Stimulated activated naive CD8-positive, alpha-beta T cell treated with anti-CD3 and anti-CD28 coated beads, Interleukin-15, Interleukin-2, amounts not matched to agents 100 U/mL and 50 U/mL, for 24 hours (primary cell): ENCODE data around the gene MAT1A.
"Not testable (repeated sequence)": the region's sequence is repeated elsewhere in the genome, so short reads cannot be mapped to it uniquely, and the experiment has no call there.

Source experiments
- ATAC-seq: fragments of 150-1000 bp; cut with Tn5 transposase; one replicate; pipeline ENCODE4 v1.10.0; 2021
- DNase-seq: peaks from one replicate; pipeline ENCODE4 v3.0.0; 2021

The MAT1A gene

DNA sequence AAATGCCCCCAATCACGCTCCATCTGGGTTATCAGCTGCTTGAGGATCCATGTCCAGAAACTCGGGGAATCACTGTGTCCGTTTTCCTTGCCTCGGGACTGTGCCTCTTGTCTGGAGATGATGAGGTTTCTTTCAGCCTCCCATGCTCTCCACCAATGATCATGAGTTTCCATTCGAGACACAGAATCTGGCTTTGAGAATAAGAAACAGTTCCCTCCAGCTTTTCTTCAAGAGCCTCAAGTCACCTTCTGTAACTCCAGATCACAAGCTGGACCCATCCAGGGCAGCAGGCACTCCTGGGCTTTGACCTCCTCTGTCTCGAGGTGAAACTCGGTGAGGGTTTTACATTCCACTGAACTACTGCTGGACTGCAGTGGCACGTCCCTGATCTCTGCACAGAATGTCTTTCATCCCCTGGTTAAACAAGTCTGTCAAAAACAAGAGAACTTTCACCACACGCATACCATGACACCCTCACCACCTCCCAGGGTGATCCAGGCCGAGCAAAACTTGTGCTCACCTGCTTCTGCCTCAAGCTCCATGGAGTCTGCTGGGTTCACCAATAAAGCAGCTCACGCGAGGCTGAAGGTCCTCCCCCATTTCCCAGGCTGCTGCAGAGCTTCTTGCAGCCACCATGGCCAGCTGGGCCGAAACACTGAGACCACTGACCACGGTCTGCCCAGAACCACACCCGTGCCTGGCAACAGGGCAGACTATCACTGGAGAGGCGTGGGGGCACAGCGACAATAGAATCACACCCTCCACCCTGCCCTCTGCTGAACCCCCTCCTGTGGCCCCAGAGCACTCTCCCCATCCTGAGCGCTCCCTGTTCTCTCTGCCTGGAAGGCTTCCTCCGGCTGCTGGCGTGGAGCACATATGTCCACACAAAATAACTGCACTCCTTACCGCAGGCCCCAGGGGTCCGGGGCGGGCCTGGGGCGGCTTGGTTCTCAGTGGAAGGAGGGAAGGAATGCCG is 25.1 kb downstream of the MAT1A start:
- no peak for ATAC-seq
- DNase-seq = no peak

DNA sequence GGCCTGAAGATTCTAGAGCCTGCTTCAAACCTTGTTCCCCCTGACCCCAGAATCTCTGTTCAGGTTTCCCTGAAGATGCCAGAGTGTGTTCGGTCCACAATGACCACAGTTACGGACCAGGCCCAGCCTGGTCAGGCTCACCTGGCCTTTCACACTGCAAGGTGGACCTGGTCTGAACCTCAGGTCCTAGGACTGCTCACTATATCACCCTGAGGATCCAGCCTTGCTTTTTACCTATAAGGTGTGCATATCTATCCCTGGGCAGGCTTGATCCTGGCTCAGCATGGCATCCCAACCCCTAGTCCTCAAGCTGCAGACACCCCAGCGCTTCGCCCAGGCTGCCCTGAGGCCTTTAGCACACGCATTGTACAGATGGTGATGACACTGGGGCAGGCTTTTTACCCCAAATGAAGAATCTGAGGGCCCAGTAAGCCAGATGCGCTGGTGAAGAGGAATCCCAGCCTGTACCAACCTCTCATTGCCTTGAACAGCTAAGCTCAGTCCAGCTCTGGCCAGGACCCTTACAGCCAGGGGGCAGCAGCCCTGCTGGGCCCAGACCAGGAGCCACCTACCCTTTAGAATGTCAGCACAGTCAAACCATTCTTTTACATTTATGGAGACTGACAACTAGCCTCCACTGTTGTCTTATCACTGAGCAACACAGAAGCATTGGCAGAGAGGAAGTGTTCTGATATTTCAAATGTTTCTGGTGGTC is 28.0 kb downstream of the MAT1A start:
- DNase-seq = no peak
- ATAC-seq = no peak

DNA sequence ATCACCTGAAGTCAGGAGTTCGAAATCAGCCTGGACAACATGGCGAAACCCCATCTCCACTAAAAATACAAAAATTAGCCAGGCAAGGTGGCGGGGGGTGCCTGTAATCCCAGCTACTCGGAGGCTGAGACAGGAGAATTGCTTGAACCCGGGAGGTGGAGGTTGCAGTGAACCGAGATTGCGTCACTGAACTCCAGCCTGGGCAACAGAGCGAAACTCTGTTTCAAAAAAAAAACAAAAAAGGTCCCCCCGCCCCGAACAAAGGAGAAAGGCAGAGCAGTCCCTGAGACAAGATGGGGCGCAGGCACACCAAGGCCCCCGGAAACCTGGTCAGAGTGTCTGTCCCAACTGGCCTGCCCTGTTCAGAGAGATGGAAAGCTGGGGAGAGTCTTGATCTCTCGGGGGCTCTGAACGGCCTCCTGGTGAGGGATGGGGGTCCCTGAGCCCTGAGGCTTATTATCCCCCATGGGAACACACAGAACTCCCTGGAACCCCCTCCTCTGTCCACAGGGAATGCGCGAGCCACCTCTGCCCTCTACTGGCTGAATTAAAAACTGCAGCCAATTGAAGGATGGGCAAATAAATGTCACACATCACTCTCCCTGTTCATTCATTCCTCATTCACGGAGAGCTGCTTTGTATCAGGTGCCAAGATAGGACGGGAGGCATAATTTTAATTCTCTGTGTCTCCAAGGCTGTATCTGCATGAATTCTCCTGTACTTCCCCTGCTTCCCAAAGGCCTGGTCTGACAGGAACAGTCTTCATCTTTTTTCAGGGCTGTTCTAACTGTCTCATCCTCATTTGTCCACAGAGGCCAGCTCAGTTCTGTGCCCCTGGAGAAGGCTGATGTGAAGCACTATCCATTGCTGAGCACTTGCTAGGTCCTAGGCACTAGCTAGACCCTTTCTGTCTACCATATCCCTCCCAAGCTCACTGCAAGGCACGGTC is 28.9 kb downstream of the MAT1A start:
- ATAC-seq (no peak), DNase-seq (peak; percentile 51)

DNA sequence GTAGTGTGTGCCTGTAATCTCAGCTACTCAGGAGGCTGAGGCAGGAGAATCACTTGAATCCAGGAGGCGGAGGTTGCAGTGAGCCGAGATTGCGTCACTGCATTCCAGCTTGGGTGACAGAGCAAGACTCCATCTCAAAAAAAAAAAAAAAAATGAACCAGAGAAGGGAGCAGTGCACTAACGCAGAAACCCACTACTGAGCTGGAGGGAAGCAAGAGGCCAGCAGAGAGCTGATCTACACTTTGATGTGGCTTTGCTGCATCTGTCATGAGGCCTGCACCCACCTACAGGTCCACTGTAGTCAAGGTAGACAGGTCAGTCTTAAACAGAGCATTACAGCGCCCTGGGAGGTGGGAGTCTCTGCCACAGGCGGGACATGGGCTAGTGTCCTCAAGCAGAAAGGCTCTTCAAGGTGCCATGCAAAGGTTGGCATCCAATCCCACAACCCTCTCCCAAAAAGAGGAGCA is 30.0 kb downstream of the MAT1A start:
- ATAC-seq (no peak), DNase-seq (no peak)

DNA sequence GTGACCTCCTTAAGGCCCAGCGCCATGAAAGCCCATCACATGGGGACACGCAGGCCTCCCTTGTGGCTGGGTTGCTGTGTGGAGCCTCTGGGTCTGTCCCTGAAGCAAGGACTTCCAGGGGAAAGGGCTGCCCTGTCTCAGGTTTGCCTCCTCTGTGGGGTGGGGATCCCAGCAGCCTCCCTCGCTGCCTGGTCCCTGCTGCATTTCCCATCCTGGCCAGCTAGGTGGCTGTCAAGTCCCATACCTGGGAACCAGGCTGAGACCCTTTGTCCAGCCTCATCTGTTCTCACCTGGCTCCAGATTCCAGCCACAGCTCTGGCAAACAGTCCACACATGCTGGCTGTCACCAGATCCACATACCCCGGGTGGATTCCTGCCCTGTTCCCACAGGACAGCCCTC is 32.7 kb downstream of the MAT1A start:
- DNase-seq = not testable (repeated sequence)
- ATAC-seq = peak; percentile 44

DNA sequence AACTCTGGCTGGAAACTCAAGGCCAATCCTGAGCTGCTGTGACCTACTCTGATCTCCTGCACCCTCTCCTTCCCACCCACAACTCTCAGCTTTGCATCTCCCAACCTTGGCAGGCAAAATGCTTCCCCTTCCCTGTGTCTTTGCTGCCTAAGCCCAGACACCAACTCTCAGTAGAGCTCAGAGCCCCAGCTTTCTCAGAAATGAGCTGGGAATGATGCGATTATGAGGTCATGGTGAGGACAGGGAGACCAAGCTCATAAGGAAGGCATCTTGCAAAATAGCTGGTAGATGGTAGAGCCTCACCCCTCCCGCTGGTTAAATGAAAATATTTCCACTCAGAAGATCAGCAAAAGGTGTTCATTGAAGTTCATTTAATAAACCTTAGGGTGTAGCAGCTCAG is 34.7 kb downstream of the MAT1A start:
- not testable (repeated sequence) for DNase-seq, ATAC-seq

DNA sequence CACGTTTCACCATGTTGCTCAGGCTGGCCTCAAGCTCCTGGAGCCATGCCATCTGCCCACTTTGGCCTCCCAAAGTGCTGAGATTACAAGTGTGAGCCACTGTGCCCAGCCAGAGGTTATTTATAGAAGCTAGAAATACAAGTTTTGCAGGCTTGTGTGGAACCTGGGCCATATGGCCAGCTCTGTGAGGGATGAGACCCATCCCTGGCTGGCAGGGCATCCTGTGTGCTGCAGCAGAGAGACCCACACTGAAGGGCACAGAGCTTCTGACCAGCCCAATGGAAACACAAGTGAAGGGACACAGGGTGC is 35.5 kb downstream of the MAT1A start:
- DNase-seq, ATAC-seq: not testable (repeated sequence)

DNA sequence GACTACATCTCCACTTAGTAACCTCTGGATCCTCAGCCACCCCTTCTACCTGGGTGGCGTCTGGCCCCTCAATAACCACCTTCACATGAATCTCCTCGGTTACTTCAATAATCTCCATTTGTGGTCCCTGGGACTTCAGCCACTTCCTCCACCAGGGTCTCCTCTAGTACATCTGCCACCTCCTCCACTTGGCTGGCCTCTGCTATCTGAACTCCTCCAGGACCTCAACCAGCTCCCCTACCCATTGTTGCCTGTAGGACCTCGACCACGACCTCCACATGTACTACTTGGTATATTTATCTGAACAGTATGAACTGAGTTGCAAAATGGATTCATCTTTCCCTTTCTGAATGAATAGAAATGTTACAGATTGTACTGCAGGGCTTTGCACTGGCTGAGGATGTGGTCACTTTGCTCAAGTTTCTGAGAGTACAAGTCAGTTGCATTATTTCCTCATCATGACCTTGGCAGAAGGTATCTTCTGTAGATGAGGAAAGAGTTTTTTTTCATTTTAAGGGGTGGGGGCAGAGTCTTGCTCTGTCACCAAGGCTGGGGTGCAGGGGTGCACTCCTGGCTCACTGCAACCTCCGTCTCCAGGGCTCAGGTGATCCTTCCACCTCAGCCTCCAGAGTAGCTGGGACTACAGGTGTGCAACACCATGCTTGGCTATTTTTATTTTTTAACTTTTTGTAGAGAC is 36.0 kb downstream of the MAT1A start:
- DNase-seq (no peak), ATAC-seq (no peak)

DNA sequence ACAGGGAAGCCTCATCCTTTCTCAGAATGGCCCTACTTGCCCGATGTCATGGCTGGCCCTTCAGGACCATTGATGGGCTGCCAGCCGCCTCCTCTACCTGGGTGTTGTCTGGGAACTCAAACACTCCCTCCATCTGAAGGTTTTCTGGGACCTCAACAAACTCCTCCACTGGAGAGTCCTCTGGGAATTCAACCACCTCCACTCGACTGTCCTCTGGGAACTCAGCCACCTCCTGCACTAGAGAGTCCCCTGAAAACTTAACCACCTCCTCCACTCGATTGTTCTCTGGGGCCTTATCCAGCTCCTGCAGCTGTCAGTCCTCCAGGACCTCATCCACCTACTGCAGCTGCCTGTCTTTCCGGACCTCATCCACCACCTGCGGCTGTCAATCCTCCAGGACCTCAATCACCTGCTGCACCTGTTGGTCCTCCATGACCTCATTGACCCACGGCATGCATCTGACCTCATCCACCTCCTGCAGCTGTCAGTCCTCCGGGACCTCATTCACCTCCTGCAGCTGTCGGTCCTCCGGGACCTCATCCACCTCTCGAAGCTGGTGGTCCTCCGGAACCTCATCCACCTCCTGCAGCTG is 37.1 kb downstream of the MAT1A start:
- ATAC-seq (no peak), DNase-seq (no peak)

DNA sequence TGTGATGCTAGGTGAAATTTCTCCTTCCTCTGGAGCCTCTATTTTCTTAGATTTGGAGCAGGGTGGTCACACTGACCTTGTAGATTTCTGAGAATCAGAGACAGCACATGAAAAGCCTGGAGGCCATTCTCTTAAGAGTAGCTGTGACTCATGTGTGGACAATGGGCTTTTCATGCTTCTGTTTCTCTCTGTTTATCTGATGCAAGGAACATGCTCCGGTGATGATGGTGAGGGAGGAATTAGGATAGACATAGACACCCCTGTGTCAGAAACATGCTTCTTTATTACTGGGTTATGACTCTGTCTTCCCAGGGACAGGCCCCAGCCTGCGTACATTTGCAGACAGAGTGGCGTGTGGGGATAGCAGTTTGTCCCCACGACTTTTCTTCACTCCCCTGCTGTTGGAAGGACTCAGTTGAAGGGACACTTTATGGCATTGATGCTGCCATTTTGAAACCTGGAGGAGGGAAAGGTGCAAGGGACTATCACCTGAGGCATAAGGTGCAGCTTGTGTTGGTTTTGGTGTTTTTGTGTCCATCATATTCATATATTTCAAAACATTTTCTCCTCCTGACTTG is 37.7 kb downstream of the MAT1A start:
- ATAC-seq, DNase-seq: not testable (repeated sequence)

DNA sequence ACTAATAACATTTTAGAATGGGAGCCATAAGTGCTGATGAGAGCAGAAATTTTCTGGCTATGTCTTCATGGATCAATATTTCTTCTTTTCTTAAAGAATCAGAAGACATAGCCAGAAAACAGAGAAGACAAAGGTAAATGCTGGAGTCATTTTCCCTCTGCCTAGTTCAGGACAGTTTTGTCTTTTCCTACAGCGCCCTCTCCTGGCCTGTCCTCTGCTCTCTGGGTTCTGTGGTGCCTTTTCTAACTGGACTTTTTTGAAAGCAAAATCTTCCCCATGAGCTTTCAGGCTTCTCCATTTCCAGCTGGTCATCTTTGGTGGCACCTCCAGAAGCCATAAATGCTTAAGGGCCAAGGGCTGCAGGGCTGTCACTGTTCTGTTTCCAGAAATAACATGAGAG is 39.1 kb downstream of the MAT1A start:
- ATAC-seq, DNase-seq: not testable (repeated sequence)

DNA sequence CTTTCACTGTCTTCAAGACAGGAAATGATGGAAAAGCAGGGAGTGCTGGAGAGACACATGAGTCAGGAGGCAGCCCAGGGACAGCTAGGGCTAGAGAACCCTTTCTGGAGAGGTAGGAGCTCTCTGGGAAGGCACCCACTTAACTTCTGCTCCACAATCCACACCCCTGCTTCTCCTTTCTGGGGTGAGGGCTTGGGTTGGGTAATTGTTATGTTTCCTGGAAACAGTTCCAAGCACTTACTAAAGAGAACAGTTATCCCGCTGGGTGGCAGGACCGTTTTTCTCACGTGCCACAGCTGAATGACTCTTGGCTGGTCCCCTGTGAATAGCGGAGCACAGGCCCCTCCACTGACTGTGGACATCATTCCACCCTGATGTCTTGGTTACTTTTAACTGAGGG is 39.6 kb downstream of the MAT1A start:
- not testable (repeated sequence) for DNase-seq, ATAC-seq

DNA sequence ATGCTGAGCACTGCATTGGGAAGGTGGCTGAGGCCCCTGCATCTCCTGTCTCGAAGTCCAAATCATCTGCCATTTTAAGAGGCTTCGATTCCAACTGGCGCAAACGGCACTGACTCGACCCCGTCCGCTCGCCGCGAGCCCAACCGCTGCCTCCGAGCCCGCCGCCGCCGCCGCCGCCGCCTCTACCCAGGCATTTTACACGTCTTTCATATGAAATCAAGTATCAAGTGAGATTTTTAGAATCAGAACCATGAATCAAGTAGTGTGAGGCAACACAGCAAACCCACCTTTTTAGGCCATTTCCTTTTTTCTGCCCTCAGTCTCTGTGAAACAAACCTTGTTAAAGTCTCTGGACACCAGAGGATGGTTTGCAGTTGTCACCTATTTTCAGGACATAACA is 41.8 kb downstream of the MAT1A start:
- not testable (repeated sequence) for DNase-seq, ATAC-seq

DNA sequence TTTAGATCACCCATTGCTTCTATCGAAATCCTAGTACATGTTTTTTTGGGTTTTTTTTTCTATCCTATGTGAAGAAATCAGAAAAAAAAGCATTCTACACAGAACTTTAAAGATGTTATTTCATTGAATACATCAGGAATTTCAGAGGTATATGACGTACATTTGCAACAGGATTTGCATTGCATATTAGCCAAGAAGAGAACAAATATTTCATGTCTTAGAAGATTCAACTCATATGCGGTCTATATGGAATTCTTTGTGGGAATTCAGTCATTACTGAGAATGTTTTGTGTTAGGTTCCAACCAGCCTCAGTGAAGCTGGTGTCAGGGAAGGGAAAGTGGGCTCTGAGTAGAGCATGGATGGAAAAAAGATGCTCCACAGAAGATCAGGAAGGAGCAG is 45.1 kb downstream of the MAT1A start:
- not testable (repeated sequence) for DNase-seq, ATAC-seq

DNA sequence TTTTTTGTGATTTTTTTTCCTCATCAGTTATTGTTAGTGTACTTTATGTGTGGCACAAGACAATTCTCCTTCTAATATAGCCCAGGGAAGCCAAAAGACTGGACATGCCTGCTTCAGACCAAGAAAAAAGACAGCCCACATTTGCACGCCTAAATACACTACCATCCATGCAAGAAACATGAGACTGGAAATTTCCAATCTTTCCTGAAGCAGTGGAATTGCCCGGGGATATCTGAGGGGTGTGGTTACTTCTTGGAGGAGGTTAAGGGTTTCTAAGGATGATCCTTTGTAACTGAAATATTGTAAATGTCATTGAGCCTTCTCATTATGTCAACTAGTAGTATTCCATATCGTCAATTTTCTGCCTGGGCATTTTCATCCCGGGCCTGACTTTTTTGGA is 47.1 kb downstream of the MAT1A start:
- DNase-seq, ATAC-seq: not testable (repeated sequence)

DNA sequence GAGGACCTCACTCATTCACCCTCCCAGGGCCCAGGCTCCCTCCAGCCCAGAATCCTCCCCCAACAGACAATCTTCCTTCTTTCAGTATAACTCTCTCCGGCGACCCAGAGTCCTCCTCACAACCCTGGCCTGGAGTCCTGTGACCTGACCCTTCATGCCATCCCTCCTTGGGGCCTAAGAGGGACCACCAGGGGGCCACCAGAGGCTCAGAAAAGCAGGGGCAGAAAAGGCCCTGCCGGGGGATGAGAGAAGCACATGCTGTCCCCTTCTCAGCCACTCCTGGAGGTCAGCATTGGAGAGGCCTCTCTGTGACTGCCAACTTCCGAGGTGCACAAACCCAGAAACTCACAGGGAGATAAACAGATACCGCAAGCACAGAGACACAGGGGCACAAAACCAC is 53.0 kb downstream of the MAT1A start:
- not testable (repeated sequence) for DNase-seq, ATAC-seq

DNA sequence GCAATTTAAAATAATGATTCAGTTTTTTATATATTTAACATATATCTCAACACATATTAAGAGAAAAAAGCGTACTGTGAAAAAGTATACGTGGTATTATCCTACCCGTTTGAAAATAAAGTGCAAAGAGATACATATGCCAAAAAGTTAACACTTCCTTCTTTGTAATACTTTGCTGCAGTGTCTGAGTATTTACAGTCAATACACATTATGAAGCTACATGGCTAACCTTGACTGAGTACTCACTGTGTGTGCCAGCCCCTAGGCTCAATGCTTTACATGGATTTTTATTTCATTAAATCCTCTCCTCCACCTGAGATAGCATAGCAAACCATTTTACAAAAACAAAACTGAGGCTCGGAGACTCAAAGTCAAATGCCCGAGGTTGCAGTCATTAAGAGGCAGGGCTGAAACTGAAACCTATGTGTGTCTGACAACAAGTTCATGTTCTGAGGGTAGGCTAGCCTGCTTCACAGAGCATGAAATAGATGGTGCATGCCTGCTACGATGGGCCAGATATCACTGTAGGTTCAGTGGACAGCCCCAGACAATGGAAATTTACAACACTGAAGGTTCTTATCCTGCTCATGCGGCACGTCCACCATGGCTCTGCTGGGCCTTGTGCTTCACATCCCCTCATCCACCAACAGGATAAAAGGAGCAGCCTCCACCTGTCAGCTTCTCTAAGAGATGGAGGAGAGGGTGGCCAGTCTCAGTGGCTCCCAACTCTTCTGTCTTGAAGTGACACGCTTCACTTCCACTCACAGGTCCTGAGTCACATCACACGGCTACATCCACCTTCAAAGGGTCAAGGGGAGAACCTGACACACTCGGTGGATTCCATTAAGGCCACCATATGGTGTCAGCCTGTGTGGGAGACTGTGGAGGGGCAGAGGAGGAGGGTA is 54.9 kb downstream of the MAT1A start:
- not testable (repeated sequence) for ATAC-seq

DNA sequence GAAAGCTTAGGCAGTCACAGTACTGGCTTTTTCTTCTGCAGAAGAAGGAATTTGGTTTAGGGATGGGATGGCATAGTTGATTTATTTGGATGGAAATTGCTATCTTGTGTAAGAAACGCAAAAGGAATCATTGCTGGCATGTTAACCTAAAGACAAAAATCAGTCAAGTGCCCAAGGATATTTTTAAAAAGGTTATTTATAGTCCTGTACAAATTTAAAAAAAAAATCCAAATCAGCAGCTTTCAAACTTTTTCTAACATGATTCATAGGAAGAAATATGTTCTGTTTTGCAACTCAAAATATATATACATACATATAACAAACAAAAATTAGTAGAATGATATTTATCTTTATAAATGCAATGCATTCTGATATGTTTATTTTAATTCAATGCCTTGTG is 55.6 kb downstream of the MAT1A start:
- ATAC-seq, DNase-seq: not testable (repeated sequence)

More for the DNA sequence above, 54.9 kb downstream of the MAT1A start:
- not testable (repeated sequence) for DNase-seq

DNA sequence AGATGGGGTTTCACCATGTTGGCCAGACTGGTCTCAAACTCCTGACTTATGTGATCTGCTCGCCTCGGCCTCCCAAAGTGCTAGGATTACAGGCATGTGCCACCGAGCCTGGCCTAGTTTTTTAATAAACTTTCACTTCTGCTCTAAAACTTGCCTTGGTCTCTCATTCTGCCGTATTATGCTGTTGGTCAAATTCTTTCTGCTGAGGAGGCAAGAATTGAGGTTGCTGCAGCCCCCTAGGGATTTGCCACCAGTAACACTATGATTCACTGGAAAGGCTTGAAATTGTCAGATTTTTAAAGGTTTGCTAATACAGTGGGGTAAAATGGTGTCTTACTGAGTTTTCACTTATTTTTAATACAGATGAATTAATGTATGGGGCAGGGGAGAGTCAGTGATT is 62.7 kb downstream of the MAT1A start:
- not testable (repeated sequence) for ATAC-seq

More for the DNA sequence above, 62.7 kb downstream of the MAT1A start:
- DNase-seq = not testable (repeated sequence)
